HL-60 (cell line): ENCODE measurements around the gene PGBD5.

Experiments used
- DNase-seq, 2 experiments: peaks; one replicate each; pipeline ENCODE4 v3.0.0-alpha.2; 2010 to 2020; ENCODE audit warnings: low read depth in 1 of 2, low spot score in 1 of 2
- H3K27ac ChIP-seq: fragments of 250-450 bp; sonication (Bioruptor Pico); replicated peaks from 2 replicates; pipeline ENCODE4 v1.5.1; 2020; ENCODE audit warnings: mild to moderate bottlenecking, moderate library complexity
- H3K27me3 ChIP-seq: fragments of 250-450 bp; sonication (Bioruptor Pico); 2 replicates; pipeline ENCODE4 v1.5.1; 2021; ENCODE audit warnings: mild to moderate bottlenecking, moderate library complexity; ENCODE audit not compliant: insufficient read depth, poor library complexity, severe bottlenecking
- H3K4me3 ChIP-seq: replicated peaks from 2 replicates; pipeline ENCODE4 v1.5.1; 2011; ENCODE audit warnings: mild to moderate bottlenecking, control low read depth, low read length; ENCODE audit not compliant: insufficient read depth
- GABPA ChIP-seq: IDR thresholded peaks from 2 replicates; pipeline ENCODE4 v1.6.1; 2012; ENCODE audit warnings: low read depth
- POLR2AphosphoS5 ChIP-seq: IDR thresholded peaks from 2 replicates; pipeline ENCODE4 v1.6.1; 2012; ENCODE audit warnings: low read depth
- SPI1 ChIP-seq: IDR thresholded peaks from 2 replicates; pipeline ENCODE4 v1.6.1; 2012; ENCODE audit warnings: low read depth, mild to moderate bottlenecking, borderline replicate concordance
- TF ChIP-seq, protein P1 (sequence below): IDR thresholded peaks from one replicate; pipeline ENCODE4 v1.5.1; 2011; ENCODE audit warnings: low read length, control low read depth, inconsistent platforms; ENCODE audit not compliant: insufficient read depth
- TF ChIP-seq, protein P2 (sequence below): IDR thresholded peaks from 2 replicates; pipeline ENCODE4 v1.6.1; 2012; ENCODE audit warnings: low read depth; ENCODE audit not compliant: insufficient replicate concordance

Gene PGBD5

GRCh38 chr1:230416430-230416829 lies 9.7 kb downstream of the PGBD5 start:
- TF ChIP-seq SPI1: no peak
- TF ChIP-seq, protein P1, sequence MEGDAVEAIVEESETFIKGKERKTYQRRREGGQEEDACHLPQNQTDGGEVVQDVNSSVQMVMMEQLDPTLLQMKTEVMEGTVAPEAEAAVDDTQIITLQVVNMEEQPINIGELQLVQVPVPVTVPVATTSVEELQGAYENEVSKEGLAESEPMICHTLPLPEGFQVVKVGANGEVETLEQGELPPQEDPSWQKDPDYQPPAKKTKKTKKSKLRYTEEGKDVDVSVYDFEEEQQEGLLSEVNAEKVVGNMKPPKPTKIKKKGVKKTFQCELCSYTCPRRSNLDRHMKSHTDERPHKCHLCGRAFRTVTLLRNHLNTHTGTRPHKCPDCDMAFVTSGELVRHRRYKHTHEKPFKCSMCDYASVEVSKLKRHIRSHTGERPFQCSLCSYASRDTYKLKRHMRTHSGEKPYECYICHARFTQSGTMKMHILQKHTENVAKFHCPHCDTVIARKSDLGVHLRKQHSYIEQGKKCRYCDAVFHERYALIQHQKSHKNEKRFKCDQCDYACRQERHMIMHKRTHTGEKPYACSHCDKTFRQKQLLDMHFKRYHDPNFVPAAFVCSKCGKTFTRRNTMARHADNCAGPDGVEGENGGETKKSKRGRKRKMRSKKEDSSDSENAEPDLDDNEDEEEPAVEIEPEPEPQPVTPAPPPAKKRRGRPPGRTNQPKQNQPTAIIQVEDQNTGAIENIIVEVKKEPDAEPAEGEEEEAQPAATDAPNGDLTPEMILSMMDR: no peak
- TF ChIP-seq, protein P2, sequence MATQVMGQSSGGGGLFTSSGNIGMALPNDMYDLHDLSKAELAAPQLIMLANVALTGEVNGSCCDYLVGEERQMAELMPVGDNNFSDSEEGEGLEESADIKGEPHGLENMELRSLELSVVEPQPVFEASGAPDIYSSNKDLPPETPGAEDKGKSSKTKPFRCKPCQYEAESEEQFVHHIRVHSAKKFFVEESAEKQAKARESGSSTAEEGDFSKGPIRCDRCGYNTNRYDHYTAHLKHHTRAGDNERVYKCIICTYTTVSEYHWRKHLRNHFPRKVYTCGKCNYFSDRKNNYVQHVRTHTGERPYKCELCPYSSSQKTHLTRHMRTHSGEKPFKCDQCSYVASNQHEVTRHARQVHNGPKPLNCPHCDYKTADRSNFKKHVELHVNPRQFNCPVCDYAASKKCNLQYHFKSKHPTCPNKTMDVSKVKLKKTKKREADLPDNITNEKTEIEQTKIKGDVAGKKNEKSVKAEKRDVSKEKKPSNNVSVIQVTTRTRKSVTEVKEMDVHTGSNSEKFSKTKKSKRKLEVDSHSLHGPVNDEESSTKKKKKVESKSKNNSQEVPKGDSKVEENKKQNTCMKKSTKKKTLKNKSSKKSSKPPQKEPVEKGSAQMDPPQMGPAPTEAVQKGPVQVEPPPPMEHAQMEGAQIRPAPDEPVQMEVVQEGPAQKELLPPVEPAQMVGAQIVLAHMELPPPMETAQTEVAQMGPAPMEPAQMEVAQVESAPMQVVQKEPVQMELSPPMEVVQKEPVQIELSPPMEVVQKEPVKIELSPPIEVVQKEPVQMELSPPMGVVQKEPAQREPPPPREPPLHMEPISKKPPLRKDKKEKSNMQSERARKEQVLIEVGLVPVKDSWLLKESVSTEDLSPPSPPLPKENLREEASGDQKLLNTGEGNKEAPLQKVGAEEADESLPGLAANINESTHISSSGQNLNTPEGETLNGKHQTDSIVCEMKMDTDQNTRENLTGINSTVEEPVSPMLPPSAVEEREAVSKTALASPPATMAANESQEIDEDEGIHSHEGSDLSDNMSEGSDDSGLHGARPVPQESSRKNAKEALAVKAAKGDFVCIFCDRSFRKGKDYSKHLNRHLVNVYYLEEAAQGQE: no peak
- no peak for TF ChIP-seq GABPA
- no peak for TF ChIP-seq POLR2AphosphoS5
- Histone ChIP-seq H3K4me3 (no peak overlapping the region), H3K27ac (no peak overlapping the region), H3K27me3 (no peaks in the 10 kb centered on the region)
- DNase-seq: no peak

GRCh38 chr1:230415405-230416132 lies 10.6 kb downstream of the PGBD5 start:
- Histone ChIP-seq H3K27ac (no peak overlapping the region), H3K4me3 (no peak overlapping the region), H3K27me3 (no peaks in the 10 kb centered on the region)
- TF ChIP-seq SPI1 (peak; percentile 84), GABPA (no peak), POLR2AphosphoS5 (no peak)
- TF ChIP-seq, protein P1: no peak
- TF ChIP-seq, protein P2: no peak
- DNase-seq: no peak

DNA sequence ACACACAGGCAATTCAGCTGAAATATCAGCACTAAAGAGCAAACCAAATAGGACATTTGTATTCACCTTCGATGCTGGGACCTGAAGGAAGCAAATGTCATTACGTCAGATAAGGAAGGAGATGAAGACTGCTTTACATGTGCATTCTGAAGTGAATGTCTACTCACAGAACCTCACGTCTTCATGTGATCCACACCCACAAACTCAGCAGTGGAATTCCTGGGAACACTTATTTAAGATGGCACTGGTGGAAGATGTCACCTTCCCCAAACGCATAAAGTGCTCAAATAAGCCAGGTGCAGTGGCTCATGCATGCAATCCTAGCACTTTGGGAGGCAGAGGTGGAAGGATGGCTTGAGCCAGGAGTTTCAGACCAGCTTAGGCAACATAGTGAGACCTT lies 11.4 kb downstream of the PGBD5 start:
- DNase-seq: no peak
- Histone ChIP-seq H3K4me3 (no peak overlapping the region), H3K27ac (no peak overlapping the region), H3K27me3 (no peaks in the 10 kb centered on the region)
- TF ChIP-seq, protein P2: no peak
- TF ChIP-seq, protein P1: no peak
- no peak for TF ChIP-seq POLR2AphosphoS5
- TF ChIP-seq SPI1: no peak
- no peak for TF ChIP-seq GABPA
